ENCODE data around the gene PPM1L.

DNA sequence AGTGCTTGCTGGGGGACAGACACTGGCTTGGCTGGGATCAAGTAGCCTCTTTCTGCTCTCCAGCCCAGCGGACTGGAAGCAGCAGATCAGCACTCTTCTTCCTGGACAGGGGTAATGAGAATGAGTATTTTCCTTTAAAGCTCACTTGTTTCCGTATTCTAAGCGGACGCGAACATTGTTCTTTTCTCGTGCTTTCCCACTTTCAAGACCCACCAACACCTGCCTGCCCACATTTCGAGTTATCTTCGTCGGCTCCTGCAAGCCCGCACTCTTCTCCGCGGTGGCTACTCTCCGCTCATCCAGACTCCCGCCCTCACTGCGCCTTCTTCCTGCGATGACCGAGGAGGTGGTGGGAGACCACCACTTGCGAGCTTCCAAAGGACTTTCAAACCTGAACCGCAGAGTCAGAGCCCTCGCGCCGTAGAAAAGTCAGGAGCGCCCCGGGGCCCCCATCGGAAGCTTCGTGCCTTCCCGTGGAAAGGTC is 1.6 kb upstream of the PPM1L start:
- no peak for TF ChIP-seq CTCF (conservative IDR thresholded peaks at IDR 0.05 in 1 of 2, IDR thresholded peaks at IDR 0.05 in 1 of 2; ENCODE audit: low read depth in 1 of 2, low read length in 2 of 2)
- no peak for TF ChIP-seq EZH2 (IDR thresholded peaks at IDR 0.05; ENCODE audit: low read length, missing control alignments)
